ENCODE results near the gene TMEM212. TPM values are rescaled to one million over a fixed set of nuclear protein-coding genes. Genes with fewer than 3 reads are reported as not detected.

TMEM212 gene
- polyA plus RNA-seq, 2 of the 4 experiments (the other 2 are of a cell fraction): not detected

- POLR2A ChIA-PET: no interaction called here
- CTCF ChIA-PET: no interaction called here
- no peak overlapping the region for H3K4me3 ChIP-seq
- no peak for ATAC-seq
- TF ChIP-seq MAZ (IDR thresholded peaks at IDR 0.05; ENCODE audit: borderline replicate concordance, low read depth, low read length): no peak
- no peak for TF ChIP-seq JUN (IDR thresholded peaks at IDR 0.05)
- no peak for TF ChIP-seq RAD21 (conservative IDR thresholded peaks at IDR 0.05 in 1 of 2, IDR thresholded peaks at IDR 0.05 in 1 of 2)
- TF ChIP-seq ELK1 (IDR thresholded peaks at IDR 0.05; ENCODE audit: low read depth, low read length): no peak
- no peak for TF ChIP-seq FOSB (CRISPR knock-in tag; IDR thresholded peaks at IDR 0.05)
- no peak for TF ChIP-seq GATA3 (IDR thresholded peaks at IDR 0.05; ENCODE audit: borderline replicate concordance)
- TF ChIP-seq REST (IDR thresholded peaks at IDR 0.05): no peak
- TF ChIP-seq HES2 (IDR thresholded peaks at IDR 0.05): no peak
- TF ChIP-seq EP300 (IDR thresholded peaks at IDR 0.05): no peak
- no peak for TF ChIP-seq E2F6 (IDR thresholded peaks at IDR 0.05; ENCODE audit: borderline replicate concordance, low read depth)
- TF ChIP-seq ZC3H11A (IDR thresholded peaks at IDR 0.05): no peak
- TF ChIP-seq POLR2A (IDR thresholded peaks at IDR 0.05; ENCODE audit: low read length): no peak
- no peak for TF ChIP-seq BHLHE40 (IDR thresholded peaks at IDR 0.05; ENCODE audit: low read depth, low read length)
- no peak for TF ChIP-seq POLR2AphosphoS2 (conservative IDR thresholded peaks at IDR 0.05; ENCODE audit: low read length)
- WGBS (ENCODE audit: missing lambda C conversion rate): 90% methylated on average over 3 of the region's 3 CpGs
- no peak overlapping the region for H3K4me2 ChIP-seq
- H3K27ac ChIP-seq: peak overlapping the region; percentile 25 to 73; a peak in 3 of 6 replicates
- H3K9me3 ChIP-seq: no peaks in the 10 kb centered on the region
- DNase-seq (ENCODE audit: low read depth in 1 of 2, low spot score in 1 of 2): no peak
- no peak for FAIRE-seq
- peaks cover 62% of the 10 kb centered on the region for H3K4me1 ChIP-seq
These were observed 6.3 kb upstream of the TMEM212 start for GRCh38 chr3:171836855-171837254.

- TF ChIP-seq FOXS1 (CRISPR knock-in tag; IDR thresholded peaks at IDR 0.05): no peak
- TF ChIP-seq CEBPB (IDR thresholded peaks at IDR 0.05): no peak
- TF ChIP-seq GATA3 (IDR thresholded peaks at IDR 0.05; ENCODE audit: borderline replicate concordance): no peak
- TF ChIP-seq KDM1A (IDR thresholded peaks at IDR 0.05; ENCODE audit: low read depth): 0 out of 2 replicates have a peak, but pooled peaks have one; percentile 39
- TF ChIP-seq POLR2A (IDR thresholded peaks at IDR 0.05; ENCODE audit: low read length): no peak
- no peak for TF ChIP-seq EHMT2 (IDR thresholded peaks at IDR 0.05; ENCODE audit: low read depth)
- ATAC-seq (no peak), FAIRE-seq (no peak), DNase-seq (ENCODE audit: low read depth in 1 of 2, low spot score in 1 of 2) (no peak)
- POLR2A ChIA-PET: no interaction called here
- Histone ChIP-seq H3K4me1 (peaks cover 57% of the 10 kb centered on the region), H3K27ac (peak overlapping the region; percentile 61 to 73; a peak in 5 of 6 replicates), H3K4me2 (peak overlapping the region; percentile 76), H3K4me3 (no peak overlapping the region), H3K9me3 (no peaks in the 10 kb centered on the region)
- CTCF ChIA-PET: interaction anchor here (0.9 to 2.2 kb wide), 2 partner anchors 8 to 476 kb away, joined by 3 to 10 read pairs; no protein-coding TSS in a partner anchor
These were observed 5.5 kb upstream of the TMEM212 start for GRCh38 chr3:171837698-171838097.

Data from A549 (cell line).